ENCODE data around the gene AAR2.

Gene AAR2

DNA sequence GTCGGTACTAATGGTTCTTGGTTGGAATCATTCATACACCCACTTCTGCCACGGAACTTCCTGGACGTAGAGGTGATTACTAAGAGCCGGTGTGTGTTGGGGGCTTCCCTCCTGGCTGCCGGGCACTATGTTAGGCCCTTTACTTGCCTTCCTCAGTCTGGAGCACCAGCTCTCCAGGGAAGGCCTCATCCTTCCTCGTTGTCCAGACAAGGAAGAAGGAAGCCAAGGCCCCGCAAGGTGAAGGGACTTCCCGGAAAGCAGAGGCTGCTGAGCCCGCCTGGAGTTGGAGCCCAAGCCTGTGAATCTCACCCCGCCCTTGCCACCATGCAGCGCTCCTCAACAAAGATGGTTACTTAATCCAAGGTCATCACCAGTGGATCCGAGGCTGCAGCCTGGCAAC is 26.2 kb downstream of the AAR2 start:
- DNase-seq: no peak

- no peak for DNase-seq
These were observed 28.4 kb downstream of the AAR2 start for GRCh38 chr20:36264426-36265246.

GRCh38 chr20:36266189-36266588 is 29.9 kb downstream of the AAR2 start:
- DNase-seq: no peak

DNA sequence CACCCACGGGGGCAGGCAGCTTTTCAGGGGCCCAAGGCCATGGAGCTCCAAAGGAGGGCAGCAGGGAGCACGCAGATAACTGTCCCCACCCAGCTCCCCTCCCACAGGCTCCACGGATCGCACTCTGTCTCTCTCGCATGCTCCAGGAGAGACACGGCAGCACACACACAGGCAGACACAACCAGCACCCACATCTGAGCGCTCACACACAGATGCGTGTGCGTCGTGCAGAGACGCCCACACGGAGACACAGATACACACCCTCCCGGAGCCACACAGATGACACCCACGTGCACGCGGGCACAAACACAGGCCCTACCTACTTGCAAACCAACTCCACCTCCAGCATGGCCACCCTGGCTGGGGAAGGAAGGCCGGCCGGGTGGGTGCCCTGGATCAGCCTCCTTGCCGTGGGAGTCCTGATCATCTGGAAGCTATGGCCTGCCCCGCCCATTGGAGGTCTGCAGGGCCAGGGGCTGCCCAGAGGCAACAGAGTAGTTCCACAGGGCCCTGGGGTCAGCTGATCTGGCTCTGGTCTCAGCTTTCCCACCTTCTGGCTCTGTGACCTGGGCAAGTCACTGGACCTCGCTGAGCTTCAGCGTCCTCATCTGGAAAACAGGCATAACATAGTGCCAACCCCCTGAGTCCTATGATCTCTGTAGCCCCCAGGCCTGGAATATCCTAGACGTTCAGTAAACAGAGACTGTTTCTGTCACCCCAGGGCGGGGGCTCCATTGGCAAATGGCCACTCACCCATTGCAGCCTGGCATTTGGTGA is 31.5 kb downstream of the AAR2 start:
- no peak for DNase-seq

DNA sequence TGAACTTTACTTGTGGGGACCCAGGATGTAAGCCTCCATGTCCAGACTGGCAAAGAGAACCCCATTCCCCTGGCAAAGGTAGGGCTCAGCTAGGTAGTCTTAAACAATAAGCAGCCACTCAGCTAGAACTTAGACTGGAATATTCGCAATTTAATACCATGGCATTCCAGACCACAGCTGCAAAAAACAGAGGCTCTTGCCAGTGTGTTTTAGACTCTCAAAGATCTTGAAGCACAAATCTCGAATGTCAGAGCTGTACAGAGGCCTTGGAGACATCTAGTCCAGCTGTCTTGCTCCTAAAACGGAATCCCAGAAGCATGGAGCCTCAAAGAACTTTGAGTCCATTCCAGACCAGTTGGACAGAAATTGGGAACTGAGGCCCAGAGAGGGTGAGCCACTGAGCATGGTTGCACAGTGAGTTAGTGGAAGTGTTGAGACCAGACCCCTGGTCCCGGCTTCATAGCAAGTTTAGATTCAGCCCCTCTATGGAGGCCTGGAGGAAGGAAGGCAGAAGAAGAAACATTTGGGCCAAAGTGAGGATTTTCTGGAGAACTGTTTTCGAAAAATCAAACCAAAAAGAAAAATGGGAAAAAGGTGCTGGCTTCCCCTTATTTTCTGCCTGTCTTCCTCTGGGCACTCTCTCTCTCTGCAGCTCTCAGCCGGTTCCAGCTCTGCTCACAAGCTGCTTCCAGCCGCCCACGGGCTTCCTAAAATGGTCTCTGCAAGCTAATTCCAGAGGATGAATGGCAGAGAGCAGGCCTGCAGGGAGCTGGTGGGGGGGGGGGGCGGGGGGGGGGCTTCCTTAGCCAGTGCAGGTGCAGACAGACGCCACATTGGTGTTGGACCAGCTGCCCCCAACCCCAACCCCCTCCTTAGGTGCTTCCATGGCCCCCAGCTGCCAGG is 32.4 kb downstream of the AAR2 start:
- no peak for DNase-seq

GRCh38 chr20:36269507-36269906 is 33.2 kb downstream of the AAR2 start:
- no peak for DNase-seq

DNA sequence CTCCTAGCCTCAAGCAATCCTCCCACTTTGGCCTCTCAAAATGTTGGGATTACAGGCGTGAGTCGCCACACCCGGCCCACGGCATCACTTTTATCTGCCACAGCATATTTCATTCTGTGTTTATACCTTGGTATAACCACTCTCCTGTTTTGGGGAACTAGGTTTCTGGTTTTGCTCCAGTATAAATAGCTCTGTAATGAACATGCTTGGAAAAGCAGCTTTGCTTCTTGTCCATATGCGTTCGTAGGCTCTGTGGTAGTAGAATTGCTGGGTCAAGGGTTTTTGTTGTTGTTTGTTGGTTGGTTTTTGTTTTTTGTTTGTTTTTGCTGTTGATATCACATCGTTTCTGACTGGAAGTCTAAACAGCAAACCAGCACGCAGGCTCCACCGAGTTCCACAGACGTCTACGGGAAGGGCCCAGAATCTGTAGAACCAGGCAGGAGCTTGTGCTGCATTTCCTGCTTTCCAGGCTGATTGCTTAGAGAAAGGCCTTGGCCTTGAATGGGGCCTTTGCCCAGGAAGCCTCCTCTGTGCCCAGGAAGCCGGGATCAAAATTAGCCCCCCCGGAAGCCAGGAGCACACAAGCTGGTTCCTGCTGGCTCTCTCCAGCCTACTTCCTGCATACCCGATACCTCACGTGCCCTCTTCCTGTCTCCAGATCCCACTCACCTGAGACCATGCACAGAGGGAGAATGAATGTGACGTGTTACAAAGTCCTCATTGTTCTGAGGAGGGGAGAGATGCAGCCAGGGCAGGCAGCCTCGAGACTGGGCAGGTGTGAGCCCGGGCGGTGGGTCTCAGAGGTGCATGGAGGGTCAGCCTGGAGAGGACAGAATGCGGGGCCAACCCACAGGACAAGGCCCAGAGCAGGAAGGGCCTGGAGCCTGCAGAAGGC is 34.7 kb downstream of the AAR2 start:
- DNase-seq: no peak

- no peak for DNase-seq
These were observed 35.6 kb downstream of the AAR2 start for GRCh38 chr20:36271639-36272546.

- DNase-seq: no peak
These were observed 36.4 kb downstream of the AAR2 start for GRCh38 chr20:36272547-36273220.

DNA sequence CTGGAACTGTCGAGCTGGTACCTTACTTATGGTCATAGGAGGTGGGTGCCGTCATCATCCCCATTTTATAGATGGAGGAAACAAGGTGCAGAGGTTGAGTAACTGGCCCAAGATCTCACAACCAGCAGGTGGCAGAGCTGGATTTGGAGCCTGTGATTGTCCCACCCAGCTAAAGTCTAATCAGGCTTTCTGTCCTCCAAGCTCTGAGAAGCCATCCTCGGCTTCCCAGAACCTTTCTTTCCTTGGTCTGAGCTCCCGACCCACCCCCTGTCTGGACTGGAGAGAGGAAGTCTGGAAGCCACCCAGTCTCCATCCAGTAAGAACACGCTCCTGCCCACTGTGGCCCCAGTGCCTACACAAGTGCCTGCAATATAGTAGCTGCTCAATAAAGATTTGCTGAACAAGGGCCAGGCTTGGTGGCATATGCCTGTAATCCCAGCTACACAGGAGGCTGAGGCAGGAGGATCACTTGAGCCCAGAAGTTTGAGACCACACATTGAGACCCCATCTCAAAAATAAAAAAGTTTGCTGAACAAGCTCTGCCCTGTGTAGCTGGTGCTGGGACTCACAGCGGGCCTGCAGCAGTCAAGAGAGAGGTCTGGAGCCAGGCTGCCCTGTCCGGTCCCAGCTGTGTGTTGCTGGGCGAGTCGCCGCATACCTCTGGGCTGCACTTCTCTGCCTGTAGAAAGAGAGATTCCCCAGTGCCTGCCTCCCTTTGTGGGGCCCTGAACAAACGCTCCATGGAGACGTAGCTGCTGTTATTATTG is 37.3 kb downstream of the AAR2 start:
- DNase-seq: no peak

GRCh38 chr20:36274181-36274841 is 38.0 kb downstream of the AAR2 start:
- DNase-seq: no peak

DNA sequence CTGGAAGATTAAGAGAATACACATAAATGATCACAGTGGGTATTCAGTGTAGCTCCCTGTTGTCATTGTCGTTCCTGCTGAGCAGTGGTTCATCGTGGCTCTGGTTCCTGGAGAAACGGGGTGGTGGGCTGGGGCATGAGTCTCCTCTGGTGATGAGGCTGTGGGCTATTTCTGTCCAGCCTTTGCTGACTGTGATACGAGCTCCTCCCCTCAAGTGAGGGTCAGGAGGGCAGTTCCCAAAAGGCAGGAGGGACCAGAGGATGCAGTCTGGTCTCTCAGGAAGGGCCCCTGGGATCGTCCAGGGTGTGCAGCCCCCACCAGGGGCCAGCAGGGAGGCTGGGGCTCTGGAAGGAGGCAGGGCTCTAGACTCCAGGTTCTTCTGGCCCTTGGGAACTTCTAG is 38.7 kb downstream of the AAR2 start:
- DNase-seq: no peak

DNA sequence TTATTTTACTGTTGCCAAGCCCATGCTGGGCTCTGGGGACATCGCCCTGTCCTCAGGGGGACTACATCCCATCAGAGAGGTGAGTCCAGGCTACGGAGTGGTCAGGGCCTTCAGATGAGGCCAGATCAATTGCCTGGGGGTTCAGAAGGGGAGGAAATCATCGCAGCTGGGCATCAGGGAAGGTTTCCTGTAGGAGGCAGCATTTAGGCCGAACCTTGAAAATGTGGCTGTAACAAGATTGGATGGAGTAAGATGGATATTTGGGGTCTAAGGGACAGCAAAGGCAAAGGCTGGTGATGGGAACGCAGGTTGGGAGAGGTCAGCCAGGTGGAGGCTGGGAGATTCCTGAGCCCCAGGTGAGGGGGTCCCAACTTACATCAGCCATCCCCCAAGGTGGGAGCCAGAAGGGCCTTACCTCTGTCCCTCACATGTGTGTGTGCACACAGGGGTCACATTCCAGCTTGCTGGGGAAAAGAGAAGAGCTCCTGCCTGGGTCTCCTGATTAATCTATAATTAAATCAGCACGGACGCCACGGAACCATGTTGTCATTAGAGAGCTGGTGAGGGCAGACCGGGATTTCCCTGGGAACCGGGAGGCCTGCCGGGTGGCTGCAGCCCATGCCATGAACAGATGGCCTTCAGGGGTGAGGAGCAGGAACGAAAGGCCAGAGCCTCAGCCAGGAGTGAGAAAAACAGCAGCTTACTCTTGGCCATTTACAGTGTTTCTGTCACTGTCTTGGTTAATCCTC is 39.3 kb downstream of the AAR2 start:
- DNase-seq: no peak

GRCh38 chr20:36277546-36277945 is 41.3 kb downstream of the AAR2 start:
- DNase-seq: no peak

DNA sequence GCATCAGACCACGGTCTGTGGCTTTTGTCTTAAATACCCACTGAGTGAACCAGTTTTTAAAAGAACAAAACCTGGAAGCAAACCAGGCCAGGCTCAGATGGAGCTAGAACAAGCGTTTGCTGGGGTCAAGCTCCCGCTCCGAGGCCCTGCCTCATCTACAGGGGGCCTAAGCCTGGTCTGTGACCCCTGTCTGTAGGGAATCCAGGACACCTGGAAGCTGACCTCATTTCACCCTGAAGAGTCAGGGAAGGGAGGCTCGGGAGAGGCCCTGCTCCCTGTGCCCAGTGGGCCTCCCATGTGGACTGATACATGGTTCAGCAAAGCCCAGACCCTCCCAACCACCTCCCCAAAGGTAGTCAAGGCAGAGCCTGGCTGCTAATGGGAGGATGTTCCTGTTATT is 43.1 kb downstream of the AAR2 start:
- DNase-seq: no peak

DNA sequence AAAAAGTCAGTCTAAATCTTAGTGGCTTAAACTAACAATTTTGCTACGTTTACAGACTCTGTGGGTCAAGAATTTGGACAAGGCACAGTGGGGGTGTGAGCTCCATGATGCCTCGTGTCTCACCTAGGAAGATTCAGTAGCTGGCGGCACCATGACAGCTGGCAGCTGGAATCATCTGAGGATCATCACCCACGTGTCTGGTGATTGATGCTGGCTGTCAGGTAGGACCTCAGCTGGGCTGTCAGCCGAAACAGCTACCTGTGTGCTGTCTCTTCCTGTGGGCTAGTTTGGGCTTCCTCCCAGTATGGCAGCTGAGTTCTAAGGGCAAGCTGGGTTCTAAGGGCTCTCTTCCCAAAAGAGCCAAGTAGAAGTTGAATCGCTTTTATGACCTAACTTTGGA is 43.5 kb downstream of the AAR2 start:
- no peak for DNase-seq

DNA sequence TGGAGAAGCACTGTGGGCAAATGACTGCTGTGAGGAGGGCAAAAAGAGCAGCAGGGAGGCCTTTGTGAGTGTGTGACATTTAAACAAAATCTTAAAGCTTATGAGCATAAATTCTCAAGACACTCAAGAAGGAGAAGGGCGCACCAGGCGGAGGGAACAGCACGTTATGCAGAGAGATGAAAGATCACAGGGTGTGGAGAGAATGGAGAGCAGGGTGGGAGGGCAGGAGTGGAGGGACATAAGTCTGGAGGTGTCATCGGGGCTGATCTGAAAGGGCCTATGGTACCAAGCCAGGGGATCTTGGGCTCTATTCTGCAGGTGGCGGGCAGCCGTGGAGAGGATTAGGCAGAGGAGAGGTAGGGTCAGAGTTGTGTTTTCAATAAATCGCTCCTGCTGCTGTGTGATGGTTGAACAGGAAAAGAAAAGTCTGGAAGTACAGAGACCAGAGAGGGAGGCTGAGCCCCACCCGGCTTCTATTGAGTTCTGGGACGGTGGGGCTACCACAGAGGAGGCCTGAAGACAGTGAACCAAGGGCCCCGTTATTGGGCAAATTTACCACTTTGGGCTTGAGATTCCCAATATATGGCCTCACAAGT is 45.6 kb downstream of the AAR2 start:
- DNase-seq: no peak

GRCh38 chr20:36284751-36285150 is 48.5 kb downstream of the AAR2 start:
- DNase-seq: no peak
